Umbilical cord (tissue), 2 donors: Measurements from ENCODE around the gene TSEN54. TPM values are rescaled to one million over a fixed set of nuclear protein-coding genes. Genes with fewer than 3 reads are reported as not detected.

ENCODE experiments used
- DNase-seq: peaks from one replicate; pipeline ENCODE4 v3.0.0-alpha.2; 2015; ENCODE audit warnings: low spot score
- total RNA-seq: library from RNA; depleted of rRNA; stranded (reverse); fragments of >200 nt; gene quantifications from one replicate; pipeline ENCODE4 v1.2.3, GENCODE V29; 2014; ENCODE audit warnings: low replicate concordance; ENCODE audit not compliant: insufficient read depth

Gene TSEN54
- total RNA-seq, 1 donor from 2014 or later, result 12.3 TPM

- DNase-seq, result no peak
These were observed 27.4 kb upstream of the TSEN54 start for GRCh38 chr17:75488693-75489510.

GRCh38 chr17:75489511-75489955, 26.8 kb upstream of the TSEN54 start:
- no peak for DNase-seq

DNA sequence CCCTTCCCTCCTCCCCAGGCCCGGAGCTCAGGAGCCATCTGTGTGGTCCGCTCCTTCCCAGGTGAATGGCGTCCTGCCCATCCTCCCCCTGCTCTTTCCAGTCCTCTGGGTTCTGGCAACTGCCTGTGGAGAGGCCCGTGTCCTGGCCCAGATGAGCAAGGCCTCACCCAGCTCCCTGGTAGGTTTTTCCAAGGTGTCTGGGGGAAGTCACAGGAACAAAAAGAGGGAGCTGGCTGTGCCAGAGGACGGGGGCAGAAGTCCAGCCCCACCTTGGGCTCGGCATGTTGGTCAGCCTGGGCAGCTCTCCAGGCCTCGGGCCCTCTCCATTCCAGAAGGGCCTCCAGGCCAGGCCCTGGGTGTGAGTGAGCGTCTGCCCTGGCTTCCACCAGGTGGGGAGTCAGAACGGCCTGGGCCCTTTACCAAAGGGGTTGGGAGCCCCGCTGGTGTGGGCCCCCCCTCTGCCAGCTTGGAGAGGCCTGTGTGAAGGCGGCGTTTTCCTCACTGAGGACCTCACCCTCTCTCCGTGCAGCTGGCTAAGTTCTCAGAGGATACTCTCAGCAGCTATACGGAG, 26.1 kb upstream of the TSEN54 start:
- no peak for DNase-seq

DNA sequence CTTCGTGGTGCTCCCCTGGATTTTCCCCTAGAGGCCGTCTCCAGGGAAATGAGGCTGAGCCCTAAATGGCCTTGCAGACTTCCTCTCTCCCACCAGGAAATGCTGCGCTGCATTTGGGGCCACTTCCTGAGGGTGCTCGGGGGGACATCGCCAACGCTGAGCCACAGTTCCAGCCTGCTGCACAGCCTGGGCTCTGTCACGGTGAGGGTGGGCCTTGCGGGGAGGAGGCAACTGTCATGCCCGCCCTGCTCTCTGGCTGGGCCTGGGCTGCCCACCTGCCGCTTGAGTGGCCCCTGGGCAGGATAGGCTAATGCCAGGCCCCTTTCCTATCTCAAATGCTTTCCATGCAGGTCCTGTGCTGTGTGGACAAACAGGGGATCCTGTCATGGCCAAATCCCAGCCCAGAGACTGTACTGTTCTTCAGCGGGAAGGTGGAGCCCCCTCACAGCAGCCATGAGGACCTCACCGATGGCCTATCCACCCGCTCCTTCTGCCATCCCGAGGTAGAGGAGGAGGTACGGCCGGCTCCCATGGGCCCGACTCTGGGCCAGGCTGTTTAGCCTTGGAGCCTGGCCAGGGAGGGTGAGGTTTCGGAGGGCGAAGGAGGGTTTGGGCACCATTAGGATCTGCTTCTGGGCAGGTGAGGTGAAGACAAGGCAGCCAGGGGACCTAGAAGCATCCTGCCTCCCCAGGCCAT, 25.2 kb upstream of the TSEN54 start:
- no peak for DNase-seq

GRCh38 chr17:75491680-75492079, 24.6 kb upstream of the TSEN54 start:
- no peak for DNase-seq

- DNase-seq, result no peak
These were observed 23.7 kb upstream of the TSEN54 start for GRCh38 chr17:75492555-75493168.

DNA sequence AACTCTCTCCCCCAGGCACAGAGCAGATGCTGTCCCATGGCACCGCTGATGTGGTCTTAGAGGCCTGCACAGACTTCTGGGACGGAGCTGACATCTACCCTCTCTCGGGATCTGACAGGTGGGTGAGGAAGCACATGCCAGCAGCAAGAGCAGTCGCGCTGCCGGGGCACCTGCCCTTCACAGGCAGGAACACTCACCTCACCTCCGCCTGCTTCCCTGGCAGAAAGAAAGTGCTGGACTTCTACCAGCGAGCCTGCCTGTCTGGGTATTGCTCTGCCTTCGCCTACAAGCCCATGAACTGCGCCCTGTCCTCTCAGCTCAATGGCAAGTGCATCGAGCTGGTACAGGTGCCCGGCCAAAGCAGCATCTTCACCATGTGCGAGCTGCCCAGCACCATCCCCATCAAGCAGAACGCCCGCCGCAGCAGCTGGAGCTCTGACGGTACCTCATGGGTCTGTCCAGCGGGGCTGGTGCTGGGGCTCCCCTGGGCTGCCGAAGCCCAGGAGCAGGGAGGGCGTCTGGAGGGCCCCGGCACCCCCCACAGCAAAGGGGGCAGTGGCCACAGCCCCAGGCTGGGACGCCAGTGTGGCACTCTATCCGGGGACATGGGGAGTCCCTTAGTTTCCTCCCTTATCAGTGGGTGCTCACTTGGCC, 22.7 kb upstream of the TSEN54 start:
- DNase-seq, result no peak

DNA sequence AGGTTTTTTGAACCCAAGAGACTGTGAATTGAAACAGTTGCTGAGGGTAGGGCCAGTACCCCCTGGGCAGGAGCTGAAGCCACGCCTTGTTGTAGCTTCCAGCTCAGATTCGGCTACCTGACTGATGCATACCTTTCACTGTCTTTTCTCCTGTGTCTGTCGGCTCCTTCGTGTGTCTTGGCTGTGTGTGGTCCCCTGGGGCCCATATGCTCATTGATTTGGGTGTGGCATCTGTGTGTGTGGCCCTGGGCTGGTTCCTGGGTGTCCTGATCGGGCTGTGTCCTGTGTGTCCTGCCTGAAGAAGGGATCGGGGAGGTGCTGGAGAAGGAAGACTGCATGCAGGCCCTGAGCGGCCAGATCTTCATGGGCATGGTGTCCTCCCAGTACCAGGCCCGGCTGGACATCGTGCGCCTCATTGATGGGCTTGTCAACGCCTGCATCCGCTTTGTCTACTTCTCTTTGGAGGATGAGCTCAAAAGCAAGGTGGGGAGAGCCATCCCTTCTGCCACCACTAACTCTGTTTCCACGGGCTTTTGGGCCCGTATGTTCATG, 21.9 kb upstream of the TSEN54 start:
- DNase-seq, result no peak

GRCh38 chr17:75496005-75496404, 20.3 kb upstream of the TSEN54 start:
- DNase-seq, result no peak

DNA sequence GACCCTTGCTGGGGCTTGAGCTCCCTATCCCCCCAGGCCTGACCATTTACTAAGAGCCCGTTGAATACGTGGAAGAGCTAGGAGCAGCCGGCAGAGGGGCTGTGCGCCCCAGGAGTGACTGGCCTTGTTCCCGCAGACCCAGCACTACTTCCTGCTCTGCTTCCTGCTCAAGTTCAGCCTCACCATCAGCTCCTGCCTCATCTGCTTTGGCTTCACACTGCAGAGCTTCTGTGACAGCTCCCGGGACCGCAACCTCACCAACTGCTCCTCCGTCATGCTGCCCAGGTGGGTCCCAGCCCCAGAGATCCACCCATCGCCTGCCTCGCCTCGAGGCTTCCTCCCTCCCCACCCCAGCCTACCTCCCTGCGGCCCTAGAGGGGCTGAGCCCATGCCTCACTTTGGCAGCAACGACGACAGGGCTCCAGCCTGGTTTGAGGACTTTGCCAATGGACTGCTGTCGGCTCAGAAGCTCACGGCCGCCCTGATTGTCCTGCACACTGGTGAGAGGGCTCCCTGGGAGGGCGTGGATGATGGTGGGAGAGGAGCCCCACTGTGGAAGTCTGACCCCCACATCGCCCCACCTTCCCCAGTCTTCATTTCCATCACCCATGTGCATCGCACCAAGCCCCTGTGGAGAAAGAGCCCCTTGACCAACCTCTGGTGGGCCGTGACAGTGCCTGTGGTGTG, 18.1 kb upstream of the TSEN54 start:
- no peak for DNase-seq

GRCh38 chr17:75498726-75499213, 17.6 kb upstream of the TSEN54 start:
- DNase-seq, result no peak

DNA sequence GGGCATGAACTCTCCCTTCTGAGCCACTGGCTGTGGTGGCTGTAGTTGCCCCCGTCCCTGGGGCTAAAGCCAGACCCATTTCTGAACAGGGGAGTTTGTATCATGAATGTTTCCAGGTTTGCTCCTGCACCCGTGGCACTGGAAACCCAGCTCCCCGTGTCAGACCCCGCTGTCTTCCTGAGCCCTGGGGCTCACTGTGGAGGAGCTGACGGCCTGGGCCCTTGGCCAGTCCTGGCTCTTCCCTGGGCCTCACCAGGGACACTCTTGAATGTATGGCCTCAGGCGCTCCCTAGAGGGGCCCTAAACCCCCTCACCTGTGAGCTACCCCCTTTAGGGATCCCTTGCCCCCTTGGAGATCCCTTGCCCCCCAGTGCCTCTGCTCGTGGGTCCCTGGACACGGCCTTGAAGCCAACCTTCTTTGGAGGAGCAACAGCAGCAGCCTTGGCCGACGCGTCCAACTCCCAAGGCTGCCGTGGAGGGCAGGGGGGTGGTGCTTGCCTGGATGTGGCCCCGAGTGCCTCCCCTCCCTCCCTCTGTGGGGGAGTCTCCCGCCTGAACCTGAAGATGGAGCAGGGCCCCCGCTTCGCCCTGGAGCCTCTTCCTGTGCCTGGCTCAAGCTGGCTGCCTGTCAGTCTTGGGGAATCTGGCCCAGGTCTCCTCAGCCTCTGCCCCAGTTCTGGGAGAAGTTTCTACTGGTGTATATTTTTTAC, 16.9 kb upstream of the TSEN54 start:
- DNase-seq, result no peak

DNA sequence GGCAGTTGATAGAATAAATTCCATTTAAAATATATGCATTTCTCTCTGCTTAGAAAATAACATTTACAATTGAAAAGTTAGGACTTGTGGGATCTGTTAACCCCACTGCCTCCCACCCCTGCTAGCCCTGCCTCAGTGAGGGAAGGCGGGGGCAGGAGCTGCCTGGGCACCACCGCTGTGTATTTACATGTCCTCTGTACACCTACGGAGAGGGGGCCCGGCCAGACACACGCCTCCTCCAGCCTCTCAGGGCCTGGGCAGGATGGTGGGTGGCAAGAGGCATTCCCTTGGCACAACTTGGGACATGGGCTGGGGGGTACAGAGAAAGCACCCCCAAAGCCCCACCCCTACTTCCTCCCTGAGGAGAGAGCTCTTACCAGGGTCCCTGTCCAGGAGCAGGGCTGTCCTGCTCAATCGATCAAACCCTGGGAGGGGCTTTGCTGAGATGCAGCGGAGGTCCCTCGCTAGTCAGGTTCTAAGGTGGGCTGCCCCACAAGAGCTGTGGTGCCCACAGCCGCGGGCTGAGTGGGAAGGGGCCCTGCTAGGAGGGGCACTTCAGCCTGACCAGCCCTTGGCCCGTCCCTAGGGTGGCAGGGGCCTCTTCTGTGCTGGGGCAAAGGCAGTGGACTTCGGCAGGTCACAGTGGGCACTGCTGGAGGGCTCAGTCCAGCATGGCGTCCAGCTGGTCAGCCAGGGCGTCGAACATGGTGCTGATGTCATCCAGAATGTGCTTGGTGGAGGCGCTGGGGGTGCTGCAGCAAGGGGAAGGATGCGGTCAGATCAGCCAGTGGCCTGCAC, 15.7 kb upstream of the TSEN54 start:
- DNase-seq, result no peak

GRCh38 chr17:75501378-75502071, 14.8 kb upstream of the TSEN54 start:
- no peak for DNase-seq

GRCh38 chr17:75502072-75502720, 14.1 kb upstream of the TSEN54 start:
- no peak for DNase-seq

GRCh38 chr17:75502721-75503329, 13.5 kb upstream of the TSEN54 start:
- no peak for DNase-seq

- no peak for DNase-seq
These were observed 12.9 kb upstream of the TSEN54 start for GRCh38 chr17:75503337-75503950.
